Posterior vena cava (tissue), 2 donors: ENCODE data around the gene FBXO44. TPM values are rescaled to one million over a fixed set of nuclear protein-coding genes. Genes with fewer than 3 reads are reported as not detected.
"Not testable (repeated sequence)": the region's sequence is repeated elsewhere in the genome, so short reads cannot be mapped to it uniquely, and the experiment has no call there.

Experiments
- DNase-seq: peaks from one replicate; pipeline ENCODE4 v3.0.0-alpha.2; 2020; ENCODE audit warnings: low spot score
- intact Hi-C, 2 donors: fragments of 100-400 bp; cut with DNase I; formaldehyde crosslinking; loops; one replicate each; pipeline versions ENCODE4 v1.14.1 to v1.14.2; 2022 to 2023
- long read RNA-seq, 2 donors: library from polyadenylated mRNA; unstranded; transcript quantifications; one replicate each; pipeline ENCODE4 v2.0.0, GENCODE V29; 2020 to 2021
- total RNA-seq, 2 donors: library from RNA; stranded (reverse); fragmentation: NEBNext Ultra II Directional; extraction: Animal tissue kit (Norgen Biotek cat#: 25700); gene quantifications; one replicate each; pipeline ENCODE4 v1.2.1, GENCODE V29; 2021
- donor health status: DM: yes; HTN: yes; CAD: no.
- donor health status: DM: yes; HTN: yes; CAD: no.

FBXO44 gene, protein sequence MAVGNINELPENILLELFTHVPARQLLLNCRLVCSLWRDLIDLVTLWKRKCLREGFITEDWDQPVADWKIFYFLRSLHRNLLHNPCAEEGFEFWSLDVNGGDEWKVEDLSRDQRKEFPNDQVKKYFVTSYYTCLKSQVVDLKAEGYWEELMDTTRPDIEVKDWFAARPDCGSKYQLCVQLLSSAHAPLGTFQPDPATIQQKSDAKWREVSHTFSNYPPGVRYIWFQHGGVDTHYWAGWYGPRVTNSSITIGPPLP
- 10 to 100 TPM; 11.6 to 14.1 TPM for total RNA-seq
- long read RNA-seq, donor 1, transcript FBXO44-204 (5 exons, 1,734 nt), result major isoform, 6 of 12 reads
- long read RNA-seq, donor 1, partial matches to known transcripts, result 2 of 12 reads
- long read RNA-seq, donor 1, other reads (novel, unspliced or antisense), result 3 of 12 reads
- long read RNA-seq, donor 2, transcript FBXO44-202 (6 exons, 2,903 nt), result minor isoform, 16 of 59 reads
- long read RNA-seq, donor 2, transcript FBXO44-204 (5 exons, 1,734 nt), result major isoform, 22 of 59 reads
- long read RNA-seq, donor 2, partial matches to known transcripts, result 7 of 59 reads
- long read RNA-seq, donor 2, other reads (novel, unspliced or antisense), result 9 of 59 reads

- intact Hi-C loops, result loop anchor here in 1 of 2 donors (5.0 kb wide), 1 partner anchor 63 kb away; no protein-coding TSS in a partner anchor
- DNase-seq, result peak; percentile 81
Measured at GRCh38 chr1:11654137-11654938, at the start of gene FBXO44, which contains the start of gene FBXO2. Gene FBXO44, plus strand, starts transcription at chr1:11654877. Its CDS starts 959 bp downstream, at chr1:11655836. Gene FBXO2, minus strand, starts transcription at chr1:11654429. Its CDS starts 89 bp downstream, at chr1:11654340.

DNA sequence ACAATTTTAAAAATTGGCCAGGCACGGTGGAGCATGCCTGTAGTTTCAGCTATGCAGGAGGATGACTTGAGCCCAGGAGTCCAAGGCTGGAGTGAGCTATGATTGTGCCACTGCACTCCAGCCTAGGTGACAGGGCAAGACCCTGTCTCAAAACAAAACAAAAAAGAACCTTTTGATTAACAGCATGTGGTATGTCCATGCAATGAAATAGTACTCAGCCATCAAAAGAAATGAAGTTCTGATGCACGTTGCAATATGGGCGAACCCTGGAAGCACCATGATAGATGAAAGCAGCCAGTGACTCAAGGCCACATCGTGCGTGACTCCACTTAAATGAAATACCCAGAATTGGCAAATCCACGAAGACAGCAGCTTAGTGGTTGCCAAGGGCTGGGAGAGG is 47.9 kb upstream of the FBXO44 start:
- DNase-seq, result no peak
- intact Hi-C loops, result no loop called here

DNA sequence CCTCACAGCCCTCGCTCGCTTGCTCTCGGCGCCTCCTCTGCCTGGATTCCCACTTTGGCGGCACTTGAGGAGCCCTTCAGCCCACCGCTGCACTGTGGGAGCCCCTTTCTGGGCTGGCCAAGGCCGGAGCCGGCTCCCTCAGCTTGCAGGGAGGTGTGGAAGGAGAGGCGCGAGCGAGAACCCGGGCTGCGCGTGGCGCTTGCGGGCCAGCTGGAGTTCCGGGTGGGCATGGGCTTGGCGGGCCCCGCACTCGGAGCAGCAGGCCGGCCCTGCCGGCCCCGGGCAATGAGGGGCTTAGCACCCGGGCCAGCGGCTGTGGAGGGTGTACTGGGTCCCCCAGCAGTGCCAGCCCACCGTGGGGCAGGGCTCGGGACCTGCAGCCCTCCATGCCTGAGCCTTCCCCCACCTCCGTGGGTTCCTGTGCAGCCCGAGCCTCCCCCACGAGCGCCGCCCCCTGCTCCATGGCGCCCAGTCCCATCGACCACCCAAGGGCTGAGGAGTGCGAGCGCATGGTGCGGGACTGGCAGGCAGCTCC is 46.0 kb upstream of the FBXO44 start:
- intact Hi-C loops, DNase-seq: not testable (repeated sequence)

GRCh38 chr1:11609378-11609777 is 45.3 kb upstream of the FBXO44 start:
- intact Hi-C loops, DNase-seq: not testable (repeated sequence)

GRCh38 chr1:11610629-11611180 is 44.0 kb upstream of the FBXO44 start:
- no peak for DNase-seq
- intact Hi-C loops, result no loop called here

- no peak for DNase-seq
- intact Hi-C loops, result no loop called here
Measured at GRCh38 chr1:11611638-11612327, 42.9 kb upstream of the FBXO44 start.

- intact Hi-C loops, result no loop called here
- DNase-seq, result no peak
Measured at GRCh38 chr1:11613347-11613746, 41.3 kb upstream of the FBXO44 start.

DNA sequence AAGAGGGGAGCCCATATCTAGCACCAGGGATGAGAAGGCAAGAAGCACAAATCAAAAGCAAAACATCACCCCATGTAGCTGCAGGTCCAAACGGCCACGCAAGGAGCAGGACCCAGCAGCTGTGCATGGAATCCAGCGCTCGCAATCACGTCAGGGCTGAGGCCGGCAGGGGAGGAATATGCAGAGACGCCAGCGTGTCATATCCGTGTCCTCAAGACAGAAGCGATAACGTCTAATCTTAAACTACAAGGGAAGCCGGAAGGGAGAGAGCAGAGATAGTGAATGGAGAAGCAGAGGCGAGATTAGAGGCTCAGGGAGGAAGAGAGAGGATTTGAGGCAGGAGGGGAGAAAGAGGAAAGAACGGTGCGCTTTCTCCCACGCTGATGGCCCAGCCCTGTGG is 39.6 kb upstream of the FBXO44 start:
- intact Hi-C loops, result no loop called here
- DNase-seq, result no peak

- intact Hi-C loops, result no loop called here
Measured at GRCh38 chr1:11616766-11617165, 37.9 kb upstream of the FBXO44 start.

DNA sequence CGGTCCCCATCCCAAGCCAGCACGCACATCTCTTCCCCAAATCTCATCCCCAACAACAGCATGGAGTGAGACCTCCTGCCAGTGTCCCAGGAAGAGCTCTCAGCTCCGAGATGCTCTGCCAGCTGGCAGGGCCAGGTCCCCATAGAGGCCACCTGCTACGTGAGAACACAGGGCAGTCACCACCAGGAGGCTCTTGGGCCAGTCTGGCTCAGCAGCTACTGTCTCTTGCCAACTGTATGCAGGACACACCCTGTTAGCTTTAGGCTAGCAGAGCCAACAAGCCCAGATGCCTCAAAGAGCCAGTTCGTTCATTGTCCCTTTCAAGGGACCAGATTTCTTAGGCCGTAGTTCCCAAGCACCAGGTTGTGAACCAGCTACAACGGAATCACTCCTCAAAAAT is 37.4 kb upstream of the FBXO44 start:
- no peak for DNase-seq
- intact Hi-C loops, result no loop called here

More at GRCh38 chr1:11616766-11617165, 37.9 kb upstream of the FBXO44 start:
- DNase-seq, result no peak

- no peak for DNase-seq
- intact Hi-C loops, result no loop called here
Measured at GRCh38 chr1:11617741-11618140, 36.9 kb upstream of the FBXO44 start.

DNA sequence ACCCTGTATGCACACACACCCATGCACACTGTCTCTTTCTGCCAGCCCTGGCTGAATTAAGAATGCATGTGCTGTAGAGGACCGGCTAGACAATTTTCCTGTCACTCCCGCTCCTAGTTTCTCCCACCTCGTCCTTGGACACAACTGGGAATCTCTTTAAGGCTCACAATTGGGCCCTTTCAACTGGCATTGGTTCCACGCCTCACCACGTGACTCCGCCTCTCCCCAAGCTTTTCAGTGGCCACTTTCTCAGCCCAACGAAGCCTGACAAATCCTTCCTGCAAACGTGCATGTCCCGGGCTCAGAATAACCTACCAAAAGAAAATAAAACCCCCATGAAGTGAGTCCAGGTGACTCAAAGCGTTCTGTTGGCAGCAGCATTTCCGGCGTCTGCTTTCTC is 34.3 kb upstream of the FBXO44 start:
- no peak for DNase-seq
- intact Hi-C loops, result no loop called here

- no peak for DNase-seq
- intact Hi-C loops, result no loop called here
Measured at GRCh38 chr1:11620924-11621323, 33.8 kb upstream of the FBXO44 start.

DNA sequence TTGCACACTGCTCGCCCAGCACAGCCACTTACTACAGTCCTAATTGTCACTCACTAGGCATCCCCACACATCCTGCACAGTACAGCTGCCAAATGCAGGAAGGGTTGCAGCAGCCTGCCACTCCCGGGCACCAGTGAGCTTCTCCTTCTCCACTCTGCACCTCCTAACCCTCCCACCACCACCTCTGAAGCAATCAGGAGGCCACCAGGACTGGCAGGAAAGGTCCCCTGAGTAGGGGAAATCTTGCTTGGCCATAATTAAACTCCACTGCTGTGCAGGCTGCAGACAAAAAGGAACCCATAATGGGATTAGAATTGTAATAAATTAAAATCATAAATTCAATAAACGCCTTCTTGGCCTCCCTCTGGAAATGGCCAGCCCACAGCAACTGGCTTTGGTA is 32.3 kb upstream of the FBXO44 start:
- intact Hi-C loops, result no loop called here
- no peak for DNase-seq

DNA sequence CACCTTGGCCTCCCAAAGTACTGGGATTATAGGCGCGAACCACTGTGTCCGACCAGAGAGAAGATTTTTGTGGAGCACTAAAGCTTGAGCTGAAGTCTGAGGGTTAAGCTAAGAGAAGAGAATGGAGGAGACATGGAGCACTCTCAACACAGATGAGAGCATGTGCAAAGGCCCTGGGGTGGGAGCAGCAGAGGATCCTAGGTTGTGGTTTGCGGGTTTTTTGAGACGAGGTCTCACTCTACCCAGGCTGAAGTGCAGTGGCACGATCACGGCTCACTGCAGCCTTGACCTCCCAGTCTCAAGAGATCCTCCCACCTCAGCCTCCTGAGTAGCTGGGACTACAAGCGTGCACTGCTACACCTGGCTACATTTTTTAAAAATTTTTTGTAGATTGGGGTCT is 31.0 kb upstream of the FBXO44 start:
- no peak for DNase-seq
- intact Hi-C loops, result loop anchor here in 1 of 2 donors (1.0 kb wide), 1 partner anchor 30 kb away; no protein-coding TSS in a partner anchor

- DNase-seq, result no peak
- intact Hi-C loops, result no loop called here
Measured at GRCh38 chr1:11626551-11626950, 28.1 kb upstream of the FBXO44 start.

GRCh38 chr1:11628767-11629166 is 25.9 kb upstream of the FBXO44 start:
- intact Hi-C loops, result no loop called here
- no peak for DNase-seq

GRCh38 chr1:11629184-11630016 is 25.3 kb upstream of the FBXO44 start:
- no peak for DNase-seq
- intact Hi-C loops, result loop anchor here in 1 of 2 donors (10.0 kb wide), 1 partner anchor 385 kb away; no protein-coding TSS in a partner anchor
